B cell (primary cell): ENCODE data around the gene C19orf53. TPM values are rescaled to one million over a fixed set of nuclear protein-coding genes. Genes with fewer than 3 reads are reported as not detected.
A peak's percentile ranks its signal among the peaks of the same experiment; 100 is the strongest.

Experiments
- ATAC-seq: fragments of 200-7000 bp; cut with Tn5 transposase; one replicate; pipeline ENCODE4 v1.10.0; 2021; ENCODE audit warnings: low read depth, mild to moderate bottlenecking, moderate number of reproducible peaks, moderate library complexity
- CTCF ChIA-PET: fragments of 350-600 bp; sonication (Branson Sonifier 250); formaldehyde crosslinking; loops from one replicate; lab custom pipeline; 2021; ENCODE audit warnings: antibody characterized with exemption, inconsistent platforms; lab: Charles Lee
- POLR2A ChIA-PET: fragments of 350-600 bp; sonication (Branson Sonifier 250); formaldehyde crosslinking; loops from one replicate; lab custom pipeline; 2021; ENCODE audit warnings: antibody characterized with exemption; lab: Charles Lee
- DNase-seq: peaks from one replicate; pipeline ENCODE4 v3.0.0; 2013
- H2AFZ ChIP-seq: 2 replicates; pipeline ENCODE4 v1.6.1; 2012; ENCODE audit warnings: mild to moderate bottlenecking, low read depth, low read length; ENCODE audit not compliant: insufficient read depth, poor library complexity, severe bottlenecking
- H3K27ac ChIP-seq, 2 donors: 1 replicate in 1 of 2; 2 replicates in 1 of 2; pipeline ENCODE4 v1.5.1; 2012 to 2013; ENCODE audit warnings: low read length in 2 of 2, mild to moderate bottlenecking in 2 of 2, moderate library complexity in 1 of 2
- H3K27me3 ChIP-seq, 4 experiments: fragments of 200-600 bp in 1 of 4; sonication (generic) in 1 of 4; replicated peaks in 1 of 4; 1 replicate in 2 of 4; 2 replicates in 2 of 4; pipeline versions ENCODE4 v1.6.1 to v1.7.0; 2013 to 2016; ENCODE audit warnings: low read length in 3 of 4, mild to moderate bottlenecking in 2 of 4, mixed read lengths in 1 of 4, moderate library complexity in 1 of 4; ENCODE audit not compliant: insufficient read depth in 4 of 4, control insufficient read depth in 3 of 4; ENCODE audit errors: control extremely low read depth in 1 of 4
- H3K36me3 ChIP-seq, 2 experiments: replicated peaks in 1 of 2; 1 replicate in 1 of 2; 2 replicates in 1 of 2; pipeline versions ENCODE4 v1.6.1 to v1.7.1; 2013; ENCODE audit warnings: low read length in 1 of 2; ENCODE audit not compliant: insufficient read depth in 2 of 2, control insufficient read depth in 1 of 2; ENCODE audit errors: control extremely low read depth in 1 of 2, extremely low read depth in 1 of 2
- H3K4me1 ChIP-seq, 2 donors: fragments of 200-600 bp in 1 of 2; sonication (generic) in 1 of 2; 1 replicate in 1 of 2; 2 replicates in 1 of 2; pipeline versions ENCODE4 v1.5.1 to v1.6.1; 2013 to 2017; ENCODE audit warnings: low read length in 2 of 2; ENCODE audit not compliant: control insufficient read depth in 2 of 2, insufficient read depth in 2 of 2
- H3K4me2 ChIP-seq: replicated peaks from 2 replicates; pipeline ENCODE3; 2012; ENCODE audit warnings: mild to moderate bottlenecking, low read depth, low read length; ENCODE audit not compliant: poor library complexity, severe bottlenecking
- H3K4me3 ChIP-seq, 5 experiments: fragments of 200-600 bp in 1 of 5; sonication (generic) in 1 of 5; 1 replicate in 3 of 5; 2 replicates in 2 of 5; pipeline versions ENCODE4 v1.5.1 to v1.7.0; 2011 to 2016; ENCODE audit warnings: low read length in 4 of 5, mild to moderate bottlenecking in 4 of 5, low read depth in 2 of 5, control low read depth in 1 of 5, moderate library complexity in 1 of 5; ENCODE audit not compliant: insufficient read depth in 1 of 5; ENCODE audit errors: control extremely low read depth in 1 of 5, extremely low read depth in 1 of 5
- H3K79me2 ChIP-seq: fragments of 200-600 bp; sonication (generic); one replicate; pipeline ENCODE4 v1.6.0; 2016; ENCODE audit warnings: low read length; ENCODE audit not compliant: control insufficient read depth, insufficient read depth
- H3K9ac ChIP-seq: fragments of 200-600 bp; sonication (generic); 2 replicates; pipeline ENCODE4 v1.6.1; 2017; ENCODE audit warnings: mild to moderate bottlenecking, low read length, moderate library complexity
- H3K9me3 ChIP-seq, 3 donors: one replicate each; pipeline versions ENCODE4 v1.6.1 to v1.7.1; 2013; ENCODE audit warnings: low read length in 2 of 3; ENCODE audit not compliant: control insufficient read depth in 2 of 3, insufficient read depth in 1 of 3; ENCODE audit errors: control extremely low read depth in 1 of 3
- H4K20me1 ChIP-seq: 2 replicates; pipeline ENCODE4 v1.6.0; 2012; ENCODE audit warnings: mild to moderate bottlenecking, low read length; ENCODE audit not compliant: insufficient read depth, control insufficient read depth, poor library complexity, severe bottlenecking
- H3K27ac Mint-ChIP-seq: one replicate; pipeline ENCODE4 v1.8.0; 2021; ENCODE audit warnings: mixed read lengths
- H3K27me3 Mint-ChIP-seq: one replicate; pipeline ENCODE4 v1.8.0; 2021; ENCODE audit warnings: mixed read lengths
- H3K4me1 Mint-ChIP-seq: one replicate; pipeline ENCODE4 v1.8.0; 2021; ENCODE audit warnings: mixed read lengths
- H3K4me3 Mint-ChIP-seq: one replicate; pipeline ENCODE4 v1.8.0; 2021; ENCODE audit warnings: mixed read lengths
- H3K9me3 Mint-ChIP-seq: one replicate; pipeline ENCODE4 v1.8.0; 2022; ENCODE audit warnings: mixed read lengths; ENCODE audit not compliant: insufficient read depth
- EZH2 ChIP-seq: IDR thresholded peaks from 2 replicates; pipeline ENCODE4 v1.6.1; 2012; ENCODE audit warnings: borderline replicate concordance, low read depth, mild to moderate bottlenecking, moderate library complexity, low read length; ENCODE audit not compliant: insufficient read depth, poor library complexity, severe bottlenecking
- WGBS: methylation state at CpG from one replicate; pipeline ENCODE4 v1.1.5; 2013; ENCODE audit warnings: missing lambda C conversion rate; ENCODE audit not compliant: insufficient coverage; 5-methylcytosine and 5-hydroxymethylcytosine counted together
- intact Hi-C: fragments of 100-400 bp; cut with micrococcal nuclease; formaldehyde crosslinking; loops from one replicate; pipeline ENCODE4 v1.10.0; 2022
- polyA plus RNA-seq: library from polyadenylated mRNA; depleted of rRNA; stranded (reverse); fragments of >200 nt; gene quantifications from 2 replicates; pipeline ENCODE4 v1.2.3, GENCODE V29; 2012
- total RNA-seq, 2 donors: library from RNA; stranded (reverse); fragments of 120-200 nt in 1 of 2; gene quantifications; 1 replicate in 1 of 2; 2 replicates in 1 of 2; pipeline versions ENCODE4 v1.2.3 to v1.2.4, GENCODE V29; 2013 to 2022
- TF ChIP-seq, protein P1 (sequence below): fragments of 200-600 bp; IDR thresholded peaks from one replicate; pipeline ENCODE4 v1.8.0; 2022; ENCODE audit warnings: antibody characterized with exemption, mild to moderate bottlenecking

The C19orf53 gene
- total and polyA plus RNA-seq, 2 donors (not counting 1 experiment from before 2014, with no cell fraction given) = 62.5 to 110 TPM

DNA sequence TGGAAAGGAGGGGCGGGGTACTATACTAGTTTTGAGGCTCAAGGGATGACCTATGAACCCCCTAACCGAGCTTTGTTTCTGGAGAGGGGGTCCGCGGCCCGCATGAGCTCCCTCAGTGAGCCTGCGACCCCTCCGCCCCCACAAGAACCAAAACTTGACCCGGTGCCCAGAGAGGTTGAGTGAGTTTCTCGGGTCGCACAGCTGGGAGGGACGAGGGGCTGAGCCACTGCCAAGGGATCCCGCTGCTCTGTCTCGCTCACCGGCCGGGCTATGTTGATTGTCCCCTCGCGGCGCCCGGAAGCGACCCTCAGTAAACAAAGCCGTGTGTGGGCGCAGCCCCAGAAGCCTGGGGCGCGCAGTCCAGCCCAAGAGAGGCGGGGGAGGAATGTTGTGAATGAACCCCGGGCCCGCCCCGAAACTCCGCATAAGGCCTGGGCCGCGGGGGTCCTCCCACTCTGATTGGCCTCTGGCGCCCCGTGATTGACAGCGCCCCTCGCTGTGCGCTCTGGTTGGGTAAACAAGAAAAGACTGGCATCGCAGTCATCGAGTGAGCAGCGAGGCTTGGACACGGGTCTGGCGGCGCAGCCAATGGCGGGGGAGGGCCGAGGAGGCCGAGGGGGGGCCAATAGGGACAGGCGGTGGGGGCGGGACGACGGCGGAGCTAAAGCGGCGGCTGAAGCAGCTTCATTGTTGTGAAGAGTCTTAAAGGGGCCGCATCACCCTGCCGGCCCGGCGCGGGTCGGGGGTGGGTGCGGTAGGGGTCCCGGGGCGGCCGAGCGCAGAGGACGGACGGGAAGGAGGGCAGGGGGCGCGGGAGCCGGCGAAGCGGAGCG is 20.7 kb downstream of the C19orf53 start, which contains the start of gene ZSWIM4:
TSS of gene ZSWIM4 (plus strand) at position 687 of the 833 bp plus-strand sequence. CDS start 206 bp downstream, outside the sequence.
- TF ChIP-seq, protein P1, sequence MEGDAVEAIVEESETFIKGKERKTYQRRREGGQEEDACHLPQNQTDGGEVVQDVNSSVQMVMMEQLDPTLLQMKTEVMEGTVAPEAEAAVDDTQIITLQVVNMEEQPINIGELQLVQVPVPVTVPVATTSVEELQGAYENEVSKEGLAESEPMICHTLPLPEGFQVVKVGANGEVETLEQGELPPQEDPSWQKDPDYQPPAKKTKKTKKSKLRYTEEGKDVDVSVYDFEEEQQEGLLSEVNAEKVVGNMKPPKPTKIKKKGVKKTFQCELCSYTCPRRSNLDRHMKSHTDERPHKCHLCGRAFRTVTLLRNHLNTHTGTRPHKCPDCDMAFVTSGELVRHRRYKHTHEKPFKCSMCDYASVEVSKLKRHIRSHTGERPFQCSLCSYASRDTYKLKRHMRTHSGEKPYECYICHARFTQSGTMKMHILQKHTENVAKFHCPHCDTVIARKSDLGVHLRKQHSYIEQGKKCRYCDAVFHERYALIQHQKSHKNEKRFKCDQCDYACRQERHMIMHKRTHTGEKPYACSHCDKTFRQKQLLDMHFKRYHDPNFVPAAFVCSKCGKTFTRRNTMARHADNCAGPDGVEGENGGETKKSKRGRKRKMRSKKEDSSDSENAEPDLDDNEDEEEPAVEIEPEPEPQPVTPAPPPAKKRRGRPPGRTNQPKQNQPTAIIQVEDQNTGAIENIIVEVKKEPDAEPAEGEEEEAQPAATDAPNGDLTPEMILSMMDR = no peak
- no peak for TF ChIP-seq EZH2
- Mint-ChIP-seq H3K27ac (peak within 1 kb of the TSS; percentile 95), H3K9me3 (no peaks in the 10 kb centered on the region), H3K4me3 (peak within 1 kb of the TSS; percentile 98), H3K27me3 (no peaks in the 10 kb centered on the region), H3K4me1 (peaks cover 36% of the 10 kb centered on the region)
- intact Hi-C loops = loop anchor here (1.0 to 2.0 kb wide), 4 partner anchors 21 to 341 kb away; partner anchors contain the start of genes ASF1B, C19orf53 and RFX1
- Histone ChIP-seq H3K79me2 (peaks cover 12% of the 10 kb centered on the region), H3K9ac (peak within 1 kb of the TSS; percentile 87), H4K20me1 (no peaks in the 10 kb centered on the region), H3K4me3 (peak within 1 kb of the TSS; percentile 44 to 81 (median 68)), H3K36me3 (no peaks in the 10 kb centered on the region), H3K4me2 (peak within 1 kb of the TSS; percentile 97), H3K9me3 (peaks cover 0 to 4% (median 0%) of the 10 kb centered on the region in 3 donors), H3K27ac (peak within 1 kb of the TSS; percentile 58 to 82), H3K4me1 (peaks cover 21 to 26% of the 10 kb centered on the region in 2 donors), H2AFZ (peak within 1 kb of the TSS; percentile 83), H3K27me3 (no peaks in the 10 kb centered on the region)
- ChIA-PET POLR2A (interaction anchor here (0.5 to 3.1 kb wide), 12 partner anchors 10 to 1020 kb away, joined by 3 to 16 read pairs (median 4); partner anchors contain the start of genes C19orf53, HOOK2 and IL27RA), CTCF (interaction anchor here (0.6 to 7.3 kb wide), 9 partner anchors 8 to 342 kb away, joined by 3 to 52 read pairs (median 4); no protein-coding TSS in a partner anchor)
- DNase-seq (peak; percentile 97), ATAC-seq (peak; percentile 95)
- 1% methylated on average over 67 of the region's 71 CpGs for WGBS
